Astrocyte of the cerebellum (primary cell): ENCODE data around the gene GAL3ST2.

Source experiments
- DNase-seq: peaks from one replicate; pipeline ENCODE4 v3.0.0-alpha.2; 2011; ENCODE audit warnings: low read depth
- H3K4me3 ChIP-seq: 2 replicates; pipeline ENCODE4 v1.5.1; 2011; ENCODE audit warnings: mild to moderate bottlenecking, low read depth, low read length, moderate library complexity
- in situ Hi-C: cut with HindIII; loops from 2 replicates; pipeline ENCODE4 v1.10.0; 2017; ENCODE audit warnings: low sequenced_read_pairs
- TF ChIP-seq, protein P1 (sequence below): IDR thresholded peaks from 2 replicates; pipeline ENCODE4 v1.5.1; 2012; ENCODE audit warnings: low read length, low read depth, moderate library complexity, mild to moderate bottlenecking; ENCODE audit errors: missing control alignments

The GAL3ST2 gene

DNA sequence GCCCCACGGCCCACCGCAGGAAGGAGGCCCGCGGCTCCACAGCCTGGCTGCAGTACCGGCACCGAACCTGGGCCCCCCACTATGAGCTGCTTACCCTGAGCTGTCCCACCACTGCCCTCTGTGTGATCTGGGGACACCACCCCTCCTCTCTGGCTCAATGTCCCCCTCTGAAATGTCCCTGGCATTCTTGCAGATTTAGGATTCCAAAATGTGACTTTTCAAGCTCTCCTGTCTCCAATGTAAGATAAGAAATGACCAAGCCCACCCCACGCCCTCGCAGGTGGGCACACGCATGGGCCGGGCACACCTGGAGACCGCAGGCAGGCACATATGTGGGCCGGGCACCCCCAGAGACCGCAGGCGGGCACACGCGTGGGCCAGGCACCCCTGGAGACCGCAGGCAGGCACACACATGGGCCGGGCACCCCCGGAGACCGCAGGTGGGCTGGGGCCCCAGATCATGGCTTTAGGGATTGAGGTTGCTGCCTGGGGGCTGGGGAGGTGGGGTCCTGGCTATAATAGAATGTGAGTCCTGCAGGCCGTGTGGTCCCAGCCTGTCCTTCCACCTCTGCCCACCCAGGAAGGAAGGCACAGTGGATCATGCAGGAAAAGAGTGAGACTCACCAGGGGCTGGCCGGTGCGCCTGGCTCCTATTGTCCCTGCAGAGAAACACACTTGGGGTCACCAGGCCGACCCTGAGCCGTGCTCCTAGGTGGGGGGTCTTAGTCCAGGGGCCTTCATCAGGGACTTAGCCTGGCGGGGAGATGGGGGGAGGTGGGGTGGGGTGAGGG is 74.9 kb downstream of the GAL3ST2 start:
- in situ Hi-C loops: no loop called here
- no peak overlapping the region for H3K4me3 ChIP-seq
- DNase-seq: no peak
- TF ChIP-seq, protein P1, sequence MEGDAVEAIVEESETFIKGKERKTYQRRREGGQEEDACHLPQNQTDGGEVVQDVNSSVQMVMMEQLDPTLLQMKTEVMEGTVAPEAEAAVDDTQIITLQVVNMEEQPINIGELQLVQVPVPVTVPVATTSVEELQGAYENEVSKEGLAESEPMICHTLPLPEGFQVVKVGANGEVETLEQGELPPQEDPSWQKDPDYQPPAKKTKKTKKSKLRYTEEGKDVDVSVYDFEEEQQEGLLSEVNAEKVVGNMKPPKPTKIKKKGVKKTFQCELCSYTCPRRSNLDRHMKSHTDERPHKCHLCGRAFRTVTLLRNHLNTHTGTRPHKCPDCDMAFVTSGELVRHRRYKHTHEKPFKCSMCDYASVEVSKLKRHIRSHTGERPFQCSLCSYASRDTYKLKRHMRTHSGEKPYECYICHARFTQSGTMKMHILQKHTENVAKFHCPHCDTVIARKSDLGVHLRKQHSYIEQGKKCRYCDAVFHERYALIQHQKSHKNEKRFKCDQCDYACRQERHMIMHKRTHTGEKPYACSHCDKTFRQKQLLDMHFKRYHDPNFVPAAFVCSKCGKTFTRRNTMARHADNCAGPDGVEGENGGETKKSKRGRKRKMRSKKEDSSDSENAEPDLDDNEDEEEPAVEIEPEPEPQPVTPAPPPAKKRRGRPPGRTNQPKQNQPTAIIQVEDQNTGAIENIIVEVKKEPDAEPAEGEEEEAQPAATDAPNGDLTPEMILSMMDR: no peak

DNA sequence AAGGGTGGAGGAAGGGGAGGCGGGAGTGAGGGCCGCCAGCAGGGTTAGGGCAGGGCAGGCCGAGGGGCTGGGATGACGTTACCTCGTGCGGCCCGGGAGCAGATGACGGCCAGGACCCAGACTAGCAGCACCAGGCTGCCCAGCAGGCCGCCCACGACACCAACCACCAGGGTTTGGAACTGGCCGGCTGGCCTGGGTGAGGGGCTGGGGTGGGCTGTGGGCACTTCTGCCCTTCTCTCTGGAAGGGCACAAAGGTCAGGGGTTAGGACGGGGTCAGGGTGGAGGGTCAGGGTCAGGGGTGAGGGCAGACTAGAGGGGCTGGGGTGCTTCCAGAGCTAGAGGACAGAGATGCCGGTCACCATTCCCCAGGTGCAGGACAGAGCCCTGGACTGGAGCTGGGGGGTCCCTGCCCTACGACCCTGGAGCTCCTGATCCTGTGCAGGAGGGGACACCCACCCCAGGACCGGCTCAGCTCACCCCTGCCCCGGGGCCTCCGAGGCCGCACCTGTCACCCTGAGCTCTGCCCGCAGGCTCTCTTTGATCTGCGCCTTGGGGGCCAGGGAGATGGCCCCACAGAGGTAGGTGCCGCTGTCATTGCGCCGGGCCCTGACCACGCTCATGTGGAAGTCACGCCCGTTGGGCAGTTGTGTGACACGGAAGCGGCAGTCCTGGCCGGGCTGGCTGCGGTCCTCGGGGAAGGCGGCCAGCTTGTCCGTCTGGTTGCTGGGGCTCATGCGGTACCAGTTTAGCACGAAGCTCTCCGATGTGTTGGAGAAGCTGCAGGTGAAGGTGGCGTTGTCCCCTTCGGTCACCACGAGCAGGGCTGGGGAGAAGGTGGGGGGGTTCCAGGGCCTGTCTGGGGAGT is 75.7 kb downstream of the GAL3ST2 start:
- in situ Hi-C loops: no loop called here
- TF ChIP-seq, protein P1: no peak
- DNase-seq: no peak
- H3K4me3 ChIP-seq: no peak overlapping the region

DNA sequence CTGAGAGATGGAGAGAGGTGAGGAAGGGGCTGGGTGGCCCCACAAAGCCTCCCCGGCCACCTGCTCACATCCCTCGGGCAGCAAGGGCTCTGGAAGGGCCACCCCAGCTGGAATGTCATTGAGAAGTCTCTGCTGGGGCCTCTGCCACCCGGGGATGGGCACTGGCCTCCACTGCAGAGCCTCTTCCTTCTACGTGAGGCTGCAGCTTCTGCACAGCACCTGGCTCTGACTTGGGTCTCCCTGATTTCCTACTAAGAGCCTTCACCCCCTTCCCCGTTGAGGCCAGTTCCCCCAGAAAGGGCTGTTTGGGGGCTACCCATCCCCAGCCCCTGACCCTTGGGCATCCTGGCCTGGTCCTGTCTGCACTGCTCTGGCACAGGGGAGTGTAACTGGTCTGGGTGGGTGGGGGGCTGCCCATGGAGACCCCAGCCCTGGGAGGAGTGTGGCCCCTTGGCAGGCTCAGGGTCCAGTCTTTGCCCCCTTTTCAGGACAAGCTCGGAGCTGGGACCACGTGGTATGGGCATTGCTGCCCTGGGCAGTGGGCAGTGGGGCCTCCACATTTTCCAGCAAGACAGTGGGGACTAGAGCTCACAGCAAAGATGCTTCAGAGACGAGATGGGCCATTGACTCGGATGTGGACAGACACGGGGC is 76.5 kb downstream of the GAL3ST2 start:
- in situ Hi-C loops: no loop called here
- no peak for DNase-seq
- H3K4me3 ChIP-seq: no peak overlapping the region
- TF ChIP-seq, protein P1: no peak
